HFFc6 (cell line): ENCODE measurements around the gene IL1RAP. TPM values are rescaled to one million over a fixed set of nuclear protein-coding genes. Genes with fewer than 3 reads are reported as not detected.
"Not testable (repeated sequence)": the region's sequence is repeated elsewhere in the genome, so short reads cannot be mapped to it uniquely, and the experiment has no call there.

Source experiments
- DNase-seq: peaks from one replicate; pipeline ENCODE4 v3.0.0-alpha.2; 2018
- H3K27ac Mint-ChIP-seq: 2 replicates; pipeline ENCODE4 v1.8.0; 2020; ENCODE audit warnings: mild to moderate bottlenecking, mixed read lengths
- H3K27me3 Mint-ChIP-seq: 2 replicates; pipeline ENCODE4 v1.8.0; 2021; ENCODE audit warnings: mild to moderate bottlenecking, moderate library complexity, mixed read lengths; ENCODE audit not compliant: insufficient read depth
- H3K36me3 Mint-ChIP-seq: 2 replicates; pipeline ENCODE4 v1.8.0; 2021; ENCODE audit warnings: low read depth, mixed read lengths
- H3K4me1 Mint-ChIP-seq: 2 replicates; pipeline ENCODE4 v1.8.0; 2020; ENCODE audit warnings: low read depth, mixed read lengths
- H3K4me3 Mint-ChIP-seq: 2 replicates; pipeline ENCODE4 v1.8.0; 2020; ENCODE audit warnings: mild to moderate bottlenecking, moderate library complexity, mixed read lengths
- H3K9me3 Mint-ChIP-seq: 2 replicates; pipeline ENCODE4 v1.8.0; 2020; ENCODE audit warnings: mild to moderate bottlenecking, mixed read lengths
- CTCF ChIP-seq: fragments of 200-600 bp; sonication (generic); IDR thresholded peaks from 2 replicates; pipeline ENCODE4 v1.5.0; 2021; ENCODE audit warnings: antibody characterized with exemption, mild to moderate bottlenecking
- long read RNA-seq: library from polyadenylated mRNA; unstranded; transcript quantifications from one replicate; pipeline ENCODE4 v2.0.0, GENCODE V29; 2019
- total RNA-seq, 6 experiments: library from RNA; stranded (reverse); fragmentation: NEBNext Ultra II Directional; extraction: Animal tissue kit (Norgen Biotek cat#: 25700); gene quantifications; 2 replicates in 1 of 6; 3 replicates in 5 of 6; pipeline ENCODE4 v1.2.3, GENCODE V29; 2021

Gene IL1RAP, protein sequence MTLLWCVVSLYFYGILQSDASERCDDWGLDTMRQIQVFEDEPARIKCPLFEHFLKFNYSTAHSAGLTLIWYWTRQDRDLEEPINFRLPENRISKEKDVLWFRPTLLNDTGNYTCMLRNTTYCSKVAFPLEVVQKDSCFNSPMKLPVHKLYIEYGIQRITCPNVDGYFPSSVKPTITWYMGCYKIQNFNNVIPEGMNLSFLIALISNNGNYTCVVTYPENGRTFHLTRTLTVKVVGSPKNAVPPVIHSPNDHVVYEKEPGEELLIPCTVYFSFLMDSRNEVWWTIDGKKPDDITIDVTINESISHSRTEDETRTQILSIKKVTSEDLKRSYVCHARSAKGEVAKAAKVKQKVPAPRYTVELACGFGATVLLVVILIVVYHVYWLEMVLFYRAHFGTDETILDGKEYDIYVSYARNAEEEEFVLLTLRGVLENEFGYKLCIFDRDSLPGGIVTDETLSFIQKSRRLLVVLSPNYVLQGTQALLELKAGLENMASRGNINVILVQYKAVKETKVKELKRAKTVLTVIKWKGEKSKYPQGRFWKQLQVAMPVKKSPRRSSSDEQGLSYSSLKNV
- total RNA-seq, result 1 to 10 TPM; 3.4 to 6.7 (median 5.3) TPM
- long read RNA-seq, partial matches to known transcripts, result 2 of 6 reads
- long read RNA-seq, other reads (novel, unspliced or antisense), result 1 of 6 reads

- peaks cover 42% of the 10 kb centered on the region for H3K4me1 Mint-ChIP-seq
- peak; percentile 83 for DNase-seq
- H3K4me3 Mint-ChIP-seq, result peak within 1 kb of the TSS; percentile 91
- peak within 1 kb of the TSS; percentile 69 for H3K27ac Mint-ChIP-seq
- TF ChIP-seq CTCF, result peak; percentile 91
- no peaks in the 10 kb centered on the region for H3K36me3 Mint-ChIP-seq
- no peaks in the 10 kb centered on the region for H3K9me3 Mint-ChIP-seq
- no peaks in the 10 kb centered on the region for H3K27me3 Mint-ChIP-seq
These were observed at the start of gene IL1RAP for GRCh38 chr3:190513409-190514370. Gene IL1RAP (plus strand): TSS chr3:190514085. CDS start chr3:190564290, 50,205 bp downstream.

- H3K27me3 Mint-ChIP-seq, result peaks cover 6% of the 10 kb centered on the region; the same call in 1 of the 2 replicates
- peaks cover 10% of the 10 kb centered on the region for H3K9me3 Mint-ChIP-seq
- no peak for TF ChIP-seq CTCF
- no peaks in the 10 kb centered on the region for H3K4me1 Mint-ChIP-seq
- H3K36me3 Mint-ChIP-seq, result no peaks in the 10 kb centered on the region
- DNase-seq, result no peak
- H3K4me3 Mint-ChIP-seq, result no peak overlapping the region
- H3K27ac Mint-ChIP-seq, result no peak overlapping the region
These were observed 46.0 kb upstream of the IL1RAP start for GRCh38 chr3:190467922-190468321.

DNA sequence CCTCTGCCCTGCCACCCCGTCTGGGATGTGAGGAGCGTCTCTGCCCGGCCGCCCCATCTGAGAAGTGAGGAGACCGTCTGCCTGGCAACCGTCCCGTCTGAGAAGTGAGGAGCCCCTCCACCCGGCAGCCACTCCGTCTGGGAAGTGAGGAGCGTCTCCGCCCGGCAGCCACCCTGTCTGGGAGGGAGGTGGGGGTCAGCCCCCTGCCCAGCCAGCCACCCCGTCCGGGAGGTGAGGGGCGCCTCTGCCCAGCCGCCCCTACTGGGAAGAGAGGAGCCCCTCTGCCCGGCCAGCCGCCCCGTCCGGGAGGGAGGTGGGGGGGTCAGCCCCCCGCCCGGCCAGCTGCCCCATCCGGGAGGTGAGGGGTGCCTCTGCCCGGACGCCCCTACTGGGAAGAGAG is 40.6 kb upstream of the IL1RAP start:
- H3K4me1 Mint-ChIP-seq, H3K27ac Mint-ChIP-seq, H3K9me3 Mint-ChIP-seq, DNase-seq, H3K4me3 Mint-ChIP-seq, H3K27me3 Mint-ChIP-seq, H3K36me3 Mint-ChIP-seq: not testable (repeated sequence)

GRCh38 chr3:190481779-190482178 is 32.1 kb upstream of the IL1RAP start:
- peaks cover 7% of the 10 kb centered on the region for H3K27me3 Mint-ChIP-seq
- H3K4me1 Mint-ChIP-seq, result no peaks in the 10 kb centered on the region
- no peaks in the 10 kb centered on the region for H3K36me3 Mint-ChIP-seq
- H3K9me3 Mint-ChIP-seq, result no peaks in the 10 kb centered on the region
- TF ChIP-seq CTCF, result no peak
- no peak overlapping the region for H3K27ac Mint-ChIP-seq
- no peak overlapping the region for H3K4me3 Mint-ChIP-seq
- no peak for DNase-seq

DNA sequence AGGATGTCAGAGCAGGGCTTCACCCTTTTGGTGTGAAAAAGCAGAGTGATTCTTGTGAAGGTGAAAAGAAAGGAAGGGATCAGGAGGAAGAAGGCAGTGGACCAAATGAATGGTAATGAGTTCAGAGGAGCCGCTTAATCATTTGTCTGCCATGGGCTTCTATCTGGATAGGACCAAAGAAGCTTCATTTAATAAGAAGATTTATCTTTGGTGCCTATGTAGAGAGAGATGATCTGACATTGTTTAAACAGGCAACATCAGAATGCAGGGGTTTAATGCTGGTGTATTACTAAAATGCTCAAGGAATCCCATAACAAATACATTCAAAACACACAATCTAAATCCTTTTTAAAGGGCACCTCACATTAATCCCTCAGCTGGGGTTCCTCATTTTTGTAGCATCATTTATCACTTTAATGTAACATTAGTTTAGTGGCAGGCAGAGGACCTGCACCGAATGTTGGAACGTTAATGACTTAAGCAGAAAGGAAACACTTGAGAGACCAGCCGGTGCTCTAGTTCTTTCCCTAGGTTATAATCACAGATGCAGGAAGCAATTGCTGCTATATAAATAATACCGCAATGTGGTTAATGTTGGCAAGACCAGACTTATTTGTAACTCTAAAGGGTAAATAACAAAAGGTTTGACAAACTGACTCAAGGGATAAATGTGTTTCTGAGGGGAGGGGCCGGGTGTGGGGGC is 27.9 kb upstream of the IL1RAP start:
- H3K27ac Mint-ChIP-seq, result no peak overlapping the region
- no peak for DNase-seq
- H3K27me3 Mint-ChIP-seq, result peaks cover 7% of the 10 kb centered on the region
- no peak for TF ChIP-seq CTCF
- H3K4me1 Mint-ChIP-seq, result no peaks in the 10 kb centered on the region
- no peaks in the 10 kb centered on the region for H3K9me3 Mint-ChIP-seq
- no peak overlapping the region for H3K4me3 Mint-ChIP-seq
- H3K36me3 Mint-ChIP-seq, result no peaks in the 10 kb centered on the region
